ENCODE measurements around the gene PDGFA.

PDGFA gene

DNA sequence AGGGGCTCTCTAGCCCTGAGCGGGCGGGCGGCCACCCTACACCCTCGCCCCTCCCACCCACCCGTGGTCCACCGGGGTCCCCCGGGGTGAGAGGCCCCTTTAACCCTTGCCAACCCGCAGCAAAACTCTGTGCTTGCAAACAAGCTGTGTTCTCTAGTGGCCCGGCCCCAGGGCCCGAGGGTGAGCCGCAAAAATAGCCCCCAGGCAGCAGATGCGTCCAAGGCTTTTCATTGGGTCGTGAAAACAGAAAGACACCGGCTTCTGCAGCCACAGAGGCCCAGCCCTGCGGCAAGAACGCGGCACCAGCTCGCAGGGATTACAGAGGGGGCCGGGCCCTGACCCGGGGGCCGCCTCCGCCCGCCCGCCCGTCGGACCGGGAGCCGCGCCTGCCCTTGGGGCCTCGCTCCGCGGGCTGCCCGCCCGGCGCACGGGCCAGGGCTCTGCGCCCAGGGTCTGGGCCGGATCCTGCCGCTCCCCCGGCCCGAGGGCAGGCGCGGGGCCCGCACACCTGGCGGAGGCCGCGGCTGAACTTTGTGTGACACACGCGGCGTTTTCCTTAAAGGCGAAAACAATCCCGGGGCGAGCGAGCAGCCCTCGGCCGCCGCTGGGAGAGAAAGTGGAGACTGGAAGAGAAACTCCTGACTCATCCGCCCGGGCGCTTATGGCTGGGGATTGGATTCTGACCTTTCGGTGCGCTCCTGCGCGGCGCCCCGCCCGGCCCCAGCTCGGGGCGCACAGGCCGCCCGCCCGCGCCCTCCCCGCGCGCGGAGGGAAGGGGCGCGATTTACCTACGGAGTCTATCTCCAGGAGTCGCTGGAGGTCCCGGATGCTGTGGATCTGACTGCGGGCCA, 2.8 kb downstream of the PDGFA start:
- H3K79me2 ChIP-seq (ENCODE audit: insufficient read depth, low read length): peaks cover 70% of the 10 kb centered on the region
- H3K27ac ChIP-seq (ENCODE audit: low read length): no peak overlapping the region
- peaks cover 45% of the 10 kb centered on the region for H3K4me1 ChIP-seq (ENCODE audit: insufficient read depth, low read length)
- peak overlapping the region; percentile 95 for H3K4me2 ChIP-seq (ENCODE audit: insufficient read depth, low read length)
- TF ChIP-seq EZH2 (IDR thresholded peaks at IDR 0.05; ENCODE audit: borderline replicate concordance, low read depth, low read length, severe bottlenecking): no peak
- TF ChIP-seq, protein P1, sequence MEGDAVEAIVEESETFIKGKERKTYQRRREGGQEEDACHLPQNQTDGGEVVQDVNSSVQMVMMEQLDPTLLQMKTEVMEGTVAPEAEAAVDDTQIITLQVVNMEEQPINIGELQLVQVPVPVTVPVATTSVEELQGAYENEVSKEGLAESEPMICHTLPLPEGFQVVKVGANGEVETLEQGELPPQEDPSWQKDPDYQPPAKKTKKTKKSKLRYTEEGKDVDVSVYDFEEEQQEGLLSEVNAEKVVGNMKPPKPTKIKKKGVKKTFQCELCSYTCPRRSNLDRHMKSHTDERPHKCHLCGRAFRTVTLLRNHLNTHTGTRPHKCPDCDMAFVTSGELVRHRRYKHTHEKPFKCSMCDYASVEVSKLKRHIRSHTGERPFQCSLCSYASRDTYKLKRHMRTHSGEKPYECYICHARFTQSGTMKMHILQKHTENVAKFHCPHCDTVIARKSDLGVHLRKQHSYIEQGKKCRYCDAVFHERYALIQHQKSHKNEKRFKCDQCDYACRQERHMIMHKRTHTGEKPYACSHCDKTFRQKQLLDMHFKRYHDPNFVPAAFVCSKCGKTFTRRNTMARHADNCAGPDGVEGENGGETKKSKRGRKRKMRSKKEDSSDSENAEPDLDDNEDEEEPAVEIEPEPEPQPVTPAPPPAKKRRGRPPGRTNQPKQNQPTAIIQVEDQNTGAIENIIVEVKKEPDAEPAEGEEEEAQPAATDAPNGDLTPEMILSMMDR (IDR thresholded peaks at IDR 0.05; ENCODE audit: borderline replicate concordance, extremely low read depth, low read length, poor library complexity, severe bottlenecking): no peak
- peaks cover 30% of the 10 kb centered on the region for H3K36me3 ChIP-seq (ENCODE audit: insufficient read depth, low read length)
- peak overlapping the region; percentile 92; the same call in 1 of the 2 replicates for H3K9ac ChIP-seq (ENCODE audit: low read depth, low read length)
- H2AFZ ChIP-seq (ENCODE audit: low read depth, low read length): no peak overlapping the region
- no peaks in the 10 kb centered on the region for H3K9me3 ChIP-seq (ENCODE audit: insufficient read depth, low read length, severe bottlenecking)
- peak overlapping the region in 1 of 2 experiments; percentile 98; a peak in 2 of 4 replicates for H3K4me3 ChIP-seq (ENCODE audit: low read depth in 1 of 2, low read length in 2 of 2)
- ATAC-seq (ENCODE audit: insufficient read depth, low read depth): no peak
- H4K20me1 ChIP-seq (ENCODE audit: insufficient read depth, low read length): peaks cover 63% of the 10 kb centered on the region
- peaks cover 9% of the 10 kb centered on the region for H3K27me3 ChIP-seq (ENCODE audit: insufficient read depth, low read length, poor library complexity)
- DNase-seq: peak; percentile 37

DNA sequence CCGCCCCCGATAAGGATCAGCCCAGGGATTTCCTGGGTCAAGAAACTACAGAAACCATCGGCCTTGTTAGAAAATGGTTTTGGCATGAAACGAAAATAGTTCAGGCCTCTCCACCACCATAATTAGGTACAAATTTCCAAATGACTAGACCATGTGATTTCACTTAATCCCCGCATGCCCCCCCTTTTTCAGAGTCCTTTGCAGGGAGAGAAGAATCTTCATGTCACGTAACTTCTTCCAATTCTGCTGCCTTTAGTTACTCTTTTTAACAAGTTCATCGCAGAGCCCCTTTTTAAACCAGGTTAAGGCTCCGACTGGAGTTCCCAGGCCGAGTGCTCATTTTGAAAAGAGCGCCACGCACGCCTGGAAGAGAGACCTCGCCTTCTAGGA, 3.4 kb downstream of the PDGFA start:
- Histone ChIP-seq H3K27me3 (ENCODE audit: insufficient read depth, low read length, poor library complexity) (peaks cover 3% of the 10 kb centered on the region), H3K9ac (ENCODE audit: low read depth, low read length) (no peak overlapping the region), H3K36me3 (ENCODE audit: insufficient read depth, low read length) (peaks cover 35% of the 10 kb centered on the region), H3K4me2 (ENCODE audit: insufficient read depth, low read length) (peak overlapping the region; percentile 95), H3K9me3 (ENCODE audit: insufficient read depth, low read length, severe bottlenecking) (no peaks in the 10 kb centered on the region), H4K20me1 (ENCODE audit: insufficient read depth, low read length) (peaks cover 62% of the 10 kb centered on the region), H3K79me2 (ENCODE audit: insufficient read depth, low read length) (peaks cover 74% of the 10 kb centered on the region), H2AFZ (ENCODE audit: low read depth, low read length) (no peak overlapping the region), H3K27ac (ENCODE audit: low read length) (no peak overlapping the region), H3K4me1 (ENCODE audit: insufficient read depth, low read length) (peaks cover 39% of the 10 kb centered on the region), H3K4me3 (ENCODE audit: low read depth in 1 of 2, low read length in 2 of 2) (no peak overlapping the region)
- TF ChIP-seq, protein P1 (IDR thresholded peaks at IDR 0.05; ENCODE audit: borderline replicate concordance, extremely low read depth, low read length, poor library complexity, severe bottlenecking): no peak
- no peak for TF ChIP-seq EZH2 (IDR thresholded peaks at IDR 0.05; ENCODE audit: borderline replicate concordance, low read depth, low read length, severe bottlenecking)
- no peak for ATAC-seq (ENCODE audit: insufficient read depth, low read depth)
- DNase-seq: no peak

DNA sequence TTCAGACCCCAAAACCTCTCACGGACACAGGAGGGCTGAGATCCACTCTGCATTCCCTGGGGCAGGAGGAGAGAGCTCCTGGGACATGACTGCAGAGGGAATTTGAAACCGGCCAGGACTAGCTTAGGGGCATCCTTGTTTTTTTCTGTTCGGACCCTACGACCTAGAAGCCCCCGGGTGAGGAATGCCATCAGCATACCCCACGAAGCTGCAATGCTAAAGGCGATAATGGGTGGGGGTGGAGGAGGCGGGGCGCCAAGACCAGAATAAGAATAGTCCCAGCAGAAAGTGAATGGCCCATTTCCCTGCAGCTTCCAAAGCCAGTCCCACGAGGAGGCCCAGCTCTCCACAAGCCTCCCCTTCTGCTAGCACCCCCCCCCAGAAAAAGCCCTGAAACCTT, 4.0 kb downstream of the PDGFA start:
- H3K36me3 ChIP-seq (ENCODE audit: insufficient read depth, low read length): peaks cover 40% of the 10 kb centered on the region
- peaks cover 76% of the 10 kb centered on the region for H3K79me2 ChIP-seq (ENCODE audit: insufficient read depth, low read length)
- no peak for TF ChIP-seq EZH2 (IDR thresholded peaks at IDR 0.05; ENCODE audit: borderline replicate concordance, low read depth, low read length, severe bottlenecking)
- TF ChIP-seq, protein P1 (IDR thresholded peaks at IDR 0.05; ENCODE audit: borderline replicate concordance, extremely low read depth, low read length, poor library complexity, severe bottlenecking): no peak
- no peak overlapping the region for H2AFZ ChIP-seq (ENCODE audit: low read depth, low read length)
- H3K9ac ChIP-seq (ENCODE audit: low read depth, low read length): no peak overlapping the region
- no peaks in the 10 kb centered on the region for H3K9me3 ChIP-seq (ENCODE audit: insufficient read depth, low read length, severe bottlenecking)
- DNase-seq (no peak), ATAC-seq (ENCODE audit: insufficient read depth, low read depth) (no peak)
- H3K27me3 ChIP-seq (ENCODE audit: insufficient read depth, low read length, poor library complexity): peaks cover 3% of the 10 kb centered on the region
- H3K27ac ChIP-seq (ENCODE audit: low read length): no peak overlapping the region
- H4K20me1 ChIP-seq (ENCODE audit: insufficient read depth, low read length): peaks cover 60% of the 10 kb centered on the region
- H3K4me3 ChIP-seq (ENCODE audit: low read depth in 1 of 2, low read length in 2 of 2): no peak overlapping the region
- peaks cover 33% of the 10 kb centered on the region for H3K4me1 ChIP-seq (ENCODE audit: insufficient read depth, low read length)
- H3K4me2 ChIP-seq (ENCODE audit: insufficient read depth, low read length): peak overlapping the region; percentile 11; the same call in 1 of the 2 replicates
